BJ (cell line): ENCODE data around the gene MRPS2. TPM values are rescaled to one million over a fixed set of nuclear protein-coding genes. Genes with fewer than 3 reads are reported as not detected.

Experiments
- CTCF ChIA-PET: fragments of 350-600 bp; formaldehyde crosslinking; extraction: SDS; loops from one replicate; lab custom pipeline; 2021; ENCODE audit warnings: antibody characterized with exemption, inconsistent platforms; lab: Yijun Ruan, JAX
- POLR2A ChIA-PET: fragments of 300-600 bp; sonication (Branson Sonifier 250); formaldehyde crosslinking; extraction: SDS; loops from one replicate; lab custom pipeline; 2021; ENCODE audit warnings: antibody characterized with exemption; lab: Charles Lee
- DNase-seq: peaks from one replicate; pipeline ENCODE4 v3.0.0-alpha.2; 2011; ENCODE audit warnings: low read depth
- H3K27me3 ChIP-seq: 2 replicates; pipeline ENCODE4 v1.6.0; 2011; ENCODE audit warnings: low read length; ENCODE audit not compliant: control insufficient read depth, insufficient read depth
- H3K36me3 ChIP-seq: 2 replicates; pipeline ENCODE4 v1.5.1; 2011; ENCODE audit warnings: low read length; ENCODE audit not compliant: control insufficient read depth, insufficient read depth
- H3K4me3 ChIP-seq: 2 replicates; pipeline ENCODE4 v1.5.1; 2011; ENCODE audit warnings: low read depth, mild to moderate bottlenecking, control low read depth, low read length
- polyA plus RNA-seq: library from polyadenylated mRNA; depleted of rRNA; stranded (reverse); fragments of >200 nt; gene quantifications from 2 replicates; pipeline ENCODE4 v1.2.3, GENCODE V29; 2011
- TF ChIP-seq, protein P1 (sequence below): IDR thresholded peaks from 2 replicates; pipeline ENCODE4 v1.5.1; 2011; ENCODE audit warnings: low read depth, mild to moderate bottlenecking, control low read depth, inconsistent platforms, low read length, moderate library complexity; ENCODE audit not compliant: insufficient read depth

Gene MRPS2
- polyA plus RNA-seq, 1 experiment, result 102 TPM

DNA sequence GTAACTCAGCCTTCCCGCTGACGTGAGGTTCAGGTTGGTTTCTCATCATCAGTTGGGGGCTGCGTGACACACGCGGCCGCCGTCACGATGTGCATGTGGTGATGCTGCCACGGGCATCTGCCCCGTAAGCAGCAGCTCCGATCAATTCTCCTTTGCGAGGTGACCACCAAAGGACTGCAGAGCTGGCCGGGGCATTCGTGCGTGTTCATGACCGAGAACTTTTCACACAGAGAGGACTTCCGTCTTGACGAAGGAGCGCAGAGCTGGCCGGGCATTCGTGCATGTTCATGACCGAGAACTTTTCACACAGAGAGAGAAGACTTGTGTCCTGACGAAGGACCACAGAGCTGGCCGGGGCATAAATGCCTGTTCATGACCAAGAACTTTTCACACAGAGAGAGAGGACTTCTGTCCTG is 16.9 kb downstream of the MRPS2 start:
- ChIA-PET CTCF (interaction anchor here (2.4 kb wide), 1 partner anchor 13 kb away, joined by 10 read pairs; no protein-coding TSS in a partner anchor), POLR2A (no interaction called here)
- no peaks in the 10 kb centered on the region for H3K36me3 ChIP-seq
- DNase-seq, result no peak
- H3K27me3 ChIP-seq, result no peaks in the 10 kb centered on the region; the same call in 1 of the 2 replicates
- TF ChIP-seq, protein P1, sequence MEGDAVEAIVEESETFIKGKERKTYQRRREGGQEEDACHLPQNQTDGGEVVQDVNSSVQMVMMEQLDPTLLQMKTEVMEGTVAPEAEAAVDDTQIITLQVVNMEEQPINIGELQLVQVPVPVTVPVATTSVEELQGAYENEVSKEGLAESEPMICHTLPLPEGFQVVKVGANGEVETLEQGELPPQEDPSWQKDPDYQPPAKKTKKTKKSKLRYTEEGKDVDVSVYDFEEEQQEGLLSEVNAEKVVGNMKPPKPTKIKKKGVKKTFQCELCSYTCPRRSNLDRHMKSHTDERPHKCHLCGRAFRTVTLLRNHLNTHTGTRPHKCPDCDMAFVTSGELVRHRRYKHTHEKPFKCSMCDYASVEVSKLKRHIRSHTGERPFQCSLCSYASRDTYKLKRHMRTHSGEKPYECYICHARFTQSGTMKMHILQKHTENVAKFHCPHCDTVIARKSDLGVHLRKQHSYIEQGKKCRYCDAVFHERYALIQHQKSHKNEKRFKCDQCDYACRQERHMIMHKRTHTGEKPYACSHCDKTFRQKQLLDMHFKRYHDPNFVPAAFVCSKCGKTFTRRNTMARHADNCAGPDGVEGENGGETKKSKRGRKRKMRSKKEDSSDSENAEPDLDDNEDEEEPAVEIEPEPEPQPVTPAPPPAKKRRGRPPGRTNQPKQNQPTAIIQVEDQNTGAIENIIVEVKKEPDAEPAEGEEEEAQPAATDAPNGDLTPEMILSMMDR, result no peak
- H3K4me3 ChIP-seq, result no peak overlapping the region

DNA sequence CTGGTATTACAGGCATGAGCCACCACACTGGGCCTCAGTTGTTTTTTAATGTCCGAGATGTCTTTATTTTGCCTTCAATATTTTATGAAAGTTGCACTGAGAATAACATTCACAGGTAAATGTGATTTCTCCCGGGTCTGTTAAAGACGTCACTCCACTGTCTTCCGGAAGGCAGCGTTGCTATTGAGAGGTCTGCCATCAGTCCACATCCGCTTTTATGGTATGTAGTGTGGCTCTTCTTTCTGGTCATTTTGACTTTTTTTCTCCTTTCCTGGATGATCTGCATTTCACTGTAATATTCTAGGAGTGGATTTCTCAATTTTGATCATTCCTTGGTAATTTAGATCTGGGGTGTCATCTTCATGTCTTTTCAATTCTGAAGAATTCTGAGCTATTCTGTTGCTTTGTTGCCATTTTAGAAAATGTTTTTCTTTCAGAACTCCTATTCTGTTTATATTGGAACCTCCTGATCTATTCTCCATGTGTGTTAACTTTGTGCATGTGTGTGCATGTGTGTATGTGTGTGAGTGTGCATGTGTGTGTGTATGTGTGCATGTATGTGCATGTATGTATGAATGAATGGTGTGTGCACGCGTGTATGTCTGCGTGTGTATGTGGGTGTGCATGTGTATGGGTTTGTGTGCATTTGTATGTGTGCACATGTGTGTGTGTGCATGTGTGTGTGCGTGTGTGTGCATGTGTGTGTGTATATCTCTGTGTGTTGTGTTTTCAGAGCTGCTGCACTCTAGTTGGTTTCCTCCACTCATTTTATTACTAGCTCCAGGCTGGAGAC is 18.9 kb downstream of the MRPS2 start:
- no peak for DNase-seq
- ChIA-PET POLR2A (no interaction called here), CTCF (interaction anchor here (1.0 kb wide), 1 partner anchor 15 kb away, joined by 4 read pairs; no protein-coding TSS in a partner anchor)
- no peaks in the 10 kb centered on the region; the same call in 1 of the 2 replicates for H3K27me3 ChIP-seq
- TF ChIP-seq, protein P1, result no peak
- no peak overlapping the region for H3K4me3 ChIP-seq
- no peaks in the 10 kb centered on the region for H3K36me3 ChIP-seq

DNA sequence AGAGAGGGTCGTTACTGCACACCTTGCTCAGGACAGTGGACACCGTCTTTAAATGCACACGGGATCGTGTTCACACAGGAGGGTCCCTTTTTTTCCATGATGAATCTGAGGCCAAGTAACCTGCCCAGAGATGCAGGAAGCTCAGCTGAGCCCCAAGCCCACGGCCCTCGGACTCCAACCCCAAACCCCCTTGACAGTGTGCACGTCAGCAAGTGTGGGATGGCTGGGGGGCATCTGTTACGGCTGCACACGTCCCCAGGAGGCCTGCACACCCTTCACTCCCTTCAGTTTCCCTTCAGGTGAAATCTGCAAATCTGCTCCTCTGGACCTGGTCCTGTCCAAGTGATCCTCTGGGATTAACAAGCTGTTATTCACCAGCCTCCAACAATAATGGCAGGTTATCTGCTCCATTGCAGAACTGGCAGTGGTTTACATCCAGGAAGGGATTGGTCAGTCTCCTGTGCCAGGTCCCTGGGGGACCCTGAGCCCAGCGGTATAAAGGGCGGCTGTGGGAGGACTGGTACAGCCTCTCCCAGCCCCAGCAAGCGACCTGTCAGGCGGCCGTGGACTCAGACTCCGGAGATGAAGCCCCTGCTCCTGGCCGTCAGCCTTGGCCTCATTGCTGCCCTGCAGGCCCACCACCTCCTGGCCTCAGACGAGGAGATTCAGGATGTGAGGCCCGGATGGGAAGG is 20.6 kb downstream of the MRPS2 start, which contains the start of gene LCN1:
TSS of gene LCN1 (plus strand) at position 525 of the 692 bp plus-strand sequence. CDS start at position 583, 58 bp downstream.
- H3K36me3 ChIP-seq, result no peaks in the 10 kb centered on the region
- TF ChIP-seq, protein P1, result no peak
- H3K27me3 ChIP-seq, result no peaks in the 10 kb centered on the region; the same call in 1 of the 2 replicates
- CTCF ChIA-PET, result interaction anchor here (0.6 kb wide), 1 partner anchor 615 kb away, joined by 3 read pairs; no protein-coding TSS in a partner anchor
- H3K4me3 ChIP-seq, result no peak within 1 kb of the TSS
- no peak for DNase-seq
- POLR2A ChIA-PET, result no interaction called here

DNA sequence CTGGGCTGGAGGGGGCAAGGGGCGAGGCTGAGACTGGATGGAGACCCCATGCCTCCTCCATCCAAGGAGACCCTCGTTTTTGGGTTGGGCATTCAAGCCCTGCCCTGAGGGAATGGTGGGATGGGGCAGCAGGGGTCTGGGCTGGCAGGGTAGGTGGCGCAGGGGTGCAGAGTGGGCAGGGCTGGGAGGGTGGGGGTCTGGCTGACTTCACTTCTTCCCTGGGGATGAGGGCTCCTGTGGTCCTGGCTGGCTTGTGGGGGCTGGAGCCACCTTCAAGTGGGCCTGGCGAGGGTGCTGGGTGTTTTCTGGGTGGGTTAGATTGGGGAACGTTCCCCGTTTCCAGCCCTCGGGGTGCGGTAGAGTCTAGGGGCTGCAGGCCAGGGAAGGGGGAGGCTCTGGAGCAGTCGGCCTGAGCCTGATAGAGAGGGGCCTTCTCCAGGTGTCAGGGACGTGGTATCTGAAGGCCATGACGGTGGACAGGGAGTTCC is 21.2 kb downstream of the MRPS2 start:
- CTCF ChIA-PET, result interaction anchor here (0.6 kb wide), 1 partner anchor 614 kb away, joined by 3 read pairs; no protein-coding TSS in a partner anchor
- POLR2A ChIA-PET, result no interaction called here

More for the DNA sequence above, 21.2 kb downstream of the MRPS2 start:
- DNase-seq, result no peak
- TF ChIP-seq, protein P1, result no peak
- Histone ChIP-seq H3K36me3 (no peaks in the 10 kb centered on the region), H3K4me3 (no peak overlapping the region), H3K27me3 (no peaks in the 10 kb centered on the region; the same call in 1 of the 2 replicates)
